NCI-H226 (cell line): ENCODE data around the gene RFLNA.
A peak's percentile ranks its signal among the peaks of the same experiment; 100 is the strongest.

ENCODE experiments used
- DNase-seq: peaks from one replicate; pipeline ENCODE4 v3.0.0-alpha.2; 2015

RFLNA gene

GRCh38 chr12:124304314-124304790 lies 9.5 kb downstream of the RFLNA start:
- no peak for DNase-seq

GRCh38 chr12:124305136-124305535 lies 10.2 kb downstream of the RFLNA start:
- DNase-seq, result no peak

GRCh38 chr12:124305776-124306685 lies 11.1 kb downstream of the RFLNA start:
- no peak for DNase-seq

GRCh38 chr12:124306686-124307555 lies 12.0 kb downstream of the RFLNA start:
- DNase-seq, result no peak

- no peak for DNase-seq
Observed at GRCh38 chr12:124307556-124307825, 12.6 kb downstream of the RFLNA start.

- no peak for DNase-seq
Observed at GRCh38 chr12:124308741-124309140, 13.8 kb downstream of the RFLNA start.

GRCh38 chr12:124309231-124309630 lies 14.3 kb downstream of the RFLNA start:
- DNase-seq, result no peak

- DNase-seq, result no peak
Observed at GRCh38 chr12:124309744-124310143, 14.9 kb downstream of the RFLNA start.

- no peak for DNase-seq
Observed at GRCh38 chr12:124310178-124310577, 15.3 kb downstream of the RFLNA start.

GRCh38 chr12:124310785-124311184 lies 15.9 kb downstream of the RFLNA start:
- no peak for DNase-seq

GRCh38 chr12:124311292-124312109 lies 16.6 kb downstream of the RFLNA start:
- peak; percentile 29 for DNase-seq

- DNase-seq, result no peak
Observed at GRCh38 chr12:124312601-124313000, 17.7 kb downstream of the RFLNA start.

GRCh38 chr12:124314207-124314606 lies 19.3 kb downstream of the RFLNA start:
- DNase-seq, result no peak

- DNase-seq, result no peak
Observed at GRCh38 chr12:124314766-124315165, 19.9 kb downstream of the RFLNA start.

GRCh38 chr12:124315372-124316044 lies 20.6 kb downstream of the RFLNA start:
- DNase-seq, result no peak

- no peak for DNase-seq
Observed at GRCh38 chr12:124316257-124316900, 21.5 kb downstream of the RFLNA start.

- no peak for DNase-seq
Observed at GRCh38 chr12:124317400-124317799, 22.5 kb downstream of the RFLNA start.

GRCh38 chr12:124318278-124319020 lies 23.6 kb downstream of the RFLNA start:
- no peak for DNase-seq

- DNase-seq, result no peak
Observed at GRCh38 chr12:124319368-124320050, 24.6 kb downstream of the RFLNA start.

- peak; percentile 35 for DNase-seq
Observed at GRCh38 chr12:124321040-124321481, 26.2 kb downstream of the RFLNA start.
